ENCODE measurements around the gene HP. TPM values are rescaled to one million over a fixed set of nuclear protein-coding genes. Genes with fewer than 3 reads are reported as not detected.

Gene HP
- total RNA-seq, 1 donor from 2014 or later, result not detected

GRCh38 chr16:72104905-72105304 is 50.6 kb downstream of the HP start:
- H3K4me3 Mint-ChIP-seq (ENCODE audit: unreplicated experiment), result no peak overlapping the region
- H3K36me3 Mint-ChIP-seq (ENCODE audit: low read depth), result peaks cover 60% of the 10 kb centered on the region
- H3K4me1 Mint-ChIP-seq (ENCODE audit: low read depth), result no peaks in the 10 kb centered on the region
- H3K9me3 Mint-ChIP-seq (ENCODE audit: low read depth), result no peaks in the 10 kb centered on the region
- no peak for DNase-seq (ENCODE audit: low spot score)
- H3K27me3 Mint-ChIP-seq (ENCODE audit: low read depth), result no peaks in the 10 kb centered on the region
- TF ChIP-seq CTCF (IDR thresholded peaks at IDR 0.05), result no peak
- no peak overlapping the region for H3K27ac Mint-ChIP-seq (ENCODE audit: unreplicated experiment)

- no peak for TF ChIP-seq CTCF (IDR thresholded peaks at IDR 0.05)
- Mint-ChIP-seq H3K27me3 (ENCODE audit: low read depth) (no peaks in the 10 kb centered on the region), H3K4me1 (ENCODE audit: low read depth) (no peaks in the 10 kb centered on the region), H3K4me3 (ENCODE audit: unreplicated experiment) (no peak overlapping the region), H3K9me3 (ENCODE audit: low read depth) (no peaks in the 10 kb centered on the region), H3K36me3 (ENCODE audit: low read depth) (peaks cover 61% of the 10 kb centered on the region), H3K27ac (ENCODE audit: unreplicated experiment) (no peak overlapping the region)
- no peak for DNase-seq (ENCODE audit: low spot score)
These were observed 51.7 kb downstream of the HP start for GRCh38 chr16:72105978-72106377.

- DNase-seq (ENCODE audit: low spot score), result no peak
- no peak overlapping the region for H3K27ac Mint-ChIP-seq (ENCODE audit: unreplicated experiment)
- no peaks in the 10 kb centered on the region for H3K27me3 Mint-ChIP-seq (ENCODE audit: low read depth)
- no peaks in the 10 kb centered on the region for H3K4me1 Mint-ChIP-seq (ENCODE audit: low read depth)
- no peaks in the 10 kb centered on the region for H3K9me3 Mint-ChIP-seq (ENCODE audit: low read depth)
- H3K4me3 Mint-ChIP-seq (ENCODE audit: unreplicated experiment), result no peak overlapping the region
- TF ChIP-seq CTCF (IDR thresholded peaks at IDR 0.05), result no peak
- peaks cover 70% of the 10 kb centered on the region for H3K36me3 Mint-ChIP-seq (ENCODE audit: low read depth)
These were observed 53.1 kb downstream of the HP start for GRCh38 chr16:72107371-72107770.

- no peak for DNase-seq (ENCODE audit: low spot score)
- Mint-ChIP-seq H3K4me3 (ENCODE audit: unreplicated experiment) (no peak overlapping the region), H3K27ac (ENCODE audit: unreplicated experiment) (no peak overlapping the region), H3K9me3 (ENCODE audit: low read depth) (no peaks in the 10 kb centered on the region), H3K36me3 (ENCODE audit: low read depth) (peaks cover 68% of the 10 kb centered on the region), H3K4me1 (ENCODE audit: low read depth) (no peaks in the 10 kb centered on the region), H3K27me3 (ENCODE audit: low read depth) (no peaks in the 10 kb centered on the region)
- TF ChIP-seq CTCF (IDR thresholded peaks at IDR 0.05), result no peak
These were observed 54.2 kb downstream of the HP start for GRCh38 chr16:72108353-72109102.

- Mint-ChIP-seq H3K9me3 (ENCODE audit: low read depth) (no peaks in the 10 kb centered on the region), H3K27ac (ENCODE audit: unreplicated experiment) (no peak overlapping the region), H3K4me1 (ENCODE audit: low read depth) (no peaks in the 10 kb centered on the region), H3K27me3 (ENCODE audit: low read depth) (no peaks in the 10 kb centered on the region), H3K36me3 (ENCODE audit: low read depth) (peaks cover 62% of the 10 kb centered on the region), H3K4me3 (ENCODE audit: unreplicated experiment) (no peak overlapping the region)
- TF ChIP-seq CTCF (IDR thresholded peaks at IDR 0.05), result no peak
- DNase-seq (ENCODE audit: low spot score), result no peak
These were observed 55.0 kb downstream of the HP start for GRCh38 chr16:72109300-72109699.
